Epithelial cell of proximal tubule (primary cell): ENCODE results near the gene FASN. TPM values are rescaled to one million over a fixed set of nuclear protein-coding genes. Genes with fewer than 3 reads are reported as not detected.

Source experiments
- DNase-seq: peaks from one replicate; pipeline ENCODE4 v3.0.0-alpha.2; 2011; ENCODE audit warnings: low read depth
- H3K4me3 ChIP-seq: 2 replicates; pipeline ENCODE4 v1.5.1; 2011; ENCODE audit warnings: low read depth, mild to moderate bottlenecking, low read length
- CTCF ChIP-seq: conservative IDR thresholded peaks from 2 replicates; pipeline ENCODE4 v1.5.1; 2012; ENCODE audit warnings: low read depth, mild to moderate bottlenecking, low read length
- total RNA-seq: library from RNA; depleted of rRNA; stranded (reverse); fragments of >200 nt; gene quantifications from 2 replicates; pipeline ENCODE4 v1.2.3, GENCODE V29; 2015

FASN gene
- total RNA-seq, 1 donor from 2014 or later, result 94.7 TPM

- DNase-seq, result no peak
- no peak for TF ChIP-seq CTCF
- H3K4me3 ChIP-seq, result no peak overlapping the region
Observed at GRCh38 chr17:82089723-82090548, 8.1 kb downstream of the FASN start.

- no peak for TF ChIP-seq CTCF
- H3K4me3 ChIP-seq, result no peak overlapping the region
- no peak for DNase-seq
Observed at GRCh38 chr17:82088838-82089722, 9.0 kb downstream of the FASN start.

GRCh38 chr17:82087961-82088837, 9.8 kb downstream of the FASN start:
- no peak for TF ChIP-seq CTCF
- H3K4me3 ChIP-seq, result no peak overlapping the region
- no peak for DNase-seq

- no peak overlapping the region for H3K4me3 ChIP-seq
- DNase-seq, result no peak
- no peak for TF ChIP-seq CTCF
Observed at GRCh38 chr17:82086941-82087906, 10.8 kb downstream of the FASN start.

GRCh38 chr17:82085931-82086764, 11.9 kb downstream of the FASN start:
- H3K4me3 ChIP-seq, result no peak overlapping the region
- no peak for DNase-seq
- no peak for TF ChIP-seq CTCF
